CD4-positive, alpha-beta T cell treated with Interleukin-17A for 1 hour (primary cell): ENCODE measurements around the gene TDRD10.

ENCODE experiments used
- DNase-seq: peaks from one replicate; pipeline ENCODE4 v3.0.0-alpha.2; 2020

TDRD10 gene

DNA sequence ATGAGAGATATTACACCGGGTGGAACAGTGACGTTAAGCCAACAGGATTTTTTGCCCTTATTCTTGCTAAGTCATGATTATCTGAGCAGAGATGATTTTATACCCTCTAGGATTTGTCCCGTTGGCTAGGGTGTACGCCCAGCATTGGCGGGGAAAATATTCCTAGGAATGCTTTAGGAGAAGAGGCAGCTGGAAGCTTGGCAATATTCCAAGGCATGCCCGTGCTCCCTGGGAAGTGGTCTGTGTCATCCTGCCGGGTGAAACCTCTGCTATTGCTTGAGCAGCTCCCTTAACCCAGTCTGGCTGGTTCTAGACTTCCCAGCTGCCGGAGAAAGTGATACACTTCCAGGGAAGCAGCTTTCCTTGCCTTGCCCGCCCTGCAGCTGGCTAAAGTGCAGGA is 81.8 kb downstream of the TDRD10 start:
- no peak for DNase-seq

DNA sequence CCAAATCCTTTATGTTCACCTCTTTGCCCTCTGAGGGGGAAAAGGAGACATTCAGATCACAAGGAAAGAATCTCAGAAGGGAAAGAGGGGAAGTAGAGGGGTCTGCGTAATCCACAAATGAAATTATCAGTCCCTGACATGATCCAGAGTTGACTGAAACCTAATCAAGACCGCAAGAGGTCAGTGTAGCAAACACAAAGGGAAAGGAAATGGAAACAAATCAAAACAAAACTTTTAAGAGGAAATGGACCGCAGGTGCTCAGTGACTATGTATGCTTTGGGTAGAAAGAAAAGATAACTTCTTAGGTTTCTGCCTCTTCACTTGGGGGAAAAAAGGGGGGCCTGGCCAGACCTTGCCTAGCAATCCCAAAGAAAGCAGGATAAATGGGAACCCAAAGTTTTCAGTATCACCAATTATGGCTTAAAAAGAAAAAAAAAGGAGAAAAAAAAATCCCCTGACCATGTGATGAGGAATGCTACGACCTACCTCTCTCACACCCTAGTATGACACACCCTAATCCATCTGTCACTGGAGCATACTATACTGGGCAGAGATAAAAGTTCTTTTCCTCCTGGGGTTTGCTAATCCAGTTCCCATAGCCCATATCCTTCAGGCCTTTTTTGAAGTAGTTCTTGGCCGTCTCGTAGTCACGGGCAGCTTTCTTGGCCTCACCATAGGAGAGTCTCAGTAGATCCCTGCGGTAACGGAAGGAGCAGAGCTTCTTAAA is 82.4 kb downstream of the TDRD10 start:
- no peak for DNase-seq

DNA sequence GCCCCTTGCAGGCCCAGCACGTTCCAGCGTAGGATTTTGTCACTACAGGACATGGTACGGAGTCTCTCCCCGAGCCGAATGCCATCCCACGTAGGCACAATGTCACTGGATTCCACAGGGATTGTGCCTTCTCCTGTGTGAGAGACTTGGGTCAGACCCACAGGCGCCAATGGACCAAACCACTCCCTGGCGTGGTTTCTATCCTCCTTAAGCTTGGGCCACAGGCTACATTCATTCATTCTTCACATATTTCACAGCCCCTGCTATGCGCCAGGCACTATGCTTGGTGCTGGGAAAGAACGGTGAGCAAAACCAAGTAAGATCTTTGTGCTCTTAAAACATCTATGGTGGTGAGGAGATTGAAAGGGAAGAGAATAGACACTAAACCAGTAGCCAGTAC is 84.2 kb downstream of the TDRD10 start:
- no peak for DNase-seq

DNA sequence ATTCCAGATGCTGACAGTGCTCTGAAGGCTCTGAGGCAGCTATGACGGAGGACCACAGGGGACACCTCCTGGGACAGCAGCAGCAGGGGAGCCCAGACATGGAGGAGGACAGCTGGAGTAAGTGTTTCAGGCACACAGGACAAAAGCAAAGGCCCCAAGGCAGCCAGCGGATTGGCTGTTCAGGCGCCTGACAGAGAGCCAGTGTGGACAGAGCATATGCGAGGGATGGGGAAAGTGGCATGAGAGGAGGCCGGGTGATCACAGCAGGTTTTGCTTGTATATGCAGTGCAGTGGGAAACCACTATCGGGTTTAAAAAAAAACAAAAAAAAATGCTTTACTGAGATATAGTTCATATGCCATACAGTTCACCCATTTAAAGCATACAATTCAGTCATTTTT is 84.6 kb downstream of the TDRD10 start:
- DNase-seq = no peak

DNA sequence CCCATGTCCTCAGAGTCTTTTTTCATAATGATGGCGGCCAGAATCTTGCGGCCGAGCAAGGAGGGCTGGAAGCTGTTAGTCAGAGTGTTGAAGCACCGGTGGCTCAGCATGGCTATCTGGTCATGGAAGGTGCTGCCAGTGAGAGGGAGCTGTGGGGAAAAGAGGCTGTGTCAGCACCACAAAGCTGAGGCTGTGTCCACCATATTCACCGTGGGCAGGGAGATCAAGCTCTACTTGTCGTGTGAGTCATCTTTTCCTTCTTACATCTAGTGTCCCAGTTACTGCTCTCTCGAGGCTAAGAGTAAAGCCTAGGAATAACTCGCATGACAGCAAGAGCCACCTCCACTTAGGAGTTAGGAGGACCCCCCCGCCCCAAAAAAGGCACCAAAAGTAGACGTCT is 87.8 kb downstream of the TDRD10 start:
- no peak for DNase-seq

DNA sequence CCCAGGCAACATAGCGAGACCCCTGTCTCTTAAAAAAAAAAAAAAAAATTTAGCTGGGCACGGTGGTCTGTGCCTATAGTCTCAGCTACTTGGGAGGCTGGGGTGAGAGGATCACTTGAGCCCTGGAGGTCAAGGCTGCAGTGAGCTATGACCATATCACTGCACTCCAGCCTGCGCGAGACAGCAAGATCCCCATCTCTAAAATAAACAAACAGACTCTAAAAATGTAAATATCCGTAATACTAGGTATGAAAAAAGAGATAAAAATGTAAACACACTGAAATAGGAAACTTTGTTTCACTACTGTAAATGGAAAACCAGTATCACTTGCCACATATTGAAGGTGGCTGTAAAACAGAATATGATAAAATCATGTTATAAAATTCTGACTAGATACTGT is 88.7 kb downstream of the TDRD10 start:
- DNase-seq = no peak

DNA sequence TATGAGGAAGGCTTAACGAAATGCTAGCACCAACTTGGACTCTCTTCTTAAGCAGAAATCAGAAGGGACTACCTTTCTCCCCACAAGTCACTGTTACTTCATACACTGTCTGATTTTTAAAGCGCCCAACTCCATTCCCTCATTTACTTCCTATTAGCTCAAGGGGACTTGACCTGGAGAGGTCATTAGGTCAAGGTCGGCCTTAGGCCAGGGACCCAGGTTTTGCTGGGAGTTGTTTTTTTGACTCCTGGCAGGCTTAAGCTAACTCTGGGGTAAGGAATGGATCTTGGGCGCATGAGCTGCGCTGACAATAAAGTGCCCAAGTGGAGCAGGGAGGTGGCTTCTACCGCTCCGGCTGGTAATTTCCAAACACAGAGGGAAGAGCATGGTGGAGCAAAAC is 89.2 kb downstream of the TDRD10 start:
- DNase-seq = no peak

DNA sequence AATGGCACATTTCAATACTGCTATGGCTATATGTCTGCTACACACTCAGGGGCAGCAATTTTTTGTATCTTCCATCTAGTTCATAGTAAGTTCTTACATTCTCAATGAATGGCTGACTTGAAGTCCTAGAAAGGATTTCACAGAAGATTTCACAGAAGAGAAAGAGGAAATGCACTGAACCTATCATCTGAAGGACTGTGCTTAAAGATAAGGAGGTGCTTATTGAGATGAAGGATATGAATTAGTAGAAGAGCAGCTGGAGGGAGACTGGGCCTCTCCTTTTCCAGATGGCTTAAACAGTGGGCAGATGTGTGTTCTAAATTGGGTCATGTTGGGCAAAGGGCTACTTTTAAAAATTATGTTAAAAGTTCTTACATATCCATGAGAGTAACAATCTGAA is 91.4 kb downstream of the TDRD10 start:
- no peak for DNase-seq

DNA sequence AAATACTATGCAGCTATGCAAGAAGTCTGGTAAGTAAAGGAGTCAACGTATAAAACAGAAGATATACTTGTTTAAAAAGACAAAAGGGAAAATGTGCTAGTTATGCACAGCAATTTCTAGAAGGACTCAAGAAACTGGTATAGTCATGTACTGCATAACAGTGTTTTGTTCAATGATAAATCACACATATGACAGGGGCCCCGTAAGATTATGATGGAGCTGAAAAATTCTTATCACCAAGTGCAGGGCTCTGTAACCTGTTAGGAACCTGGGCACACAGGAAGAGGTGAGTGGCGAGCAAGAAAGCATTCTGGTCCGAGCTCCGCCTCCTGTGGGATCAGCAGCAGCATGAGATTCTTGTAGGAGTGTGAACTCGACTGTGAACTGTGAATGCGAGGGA is 92.8 kb downstream of the TDRD10 start:
- DNase-seq = no peak

DNA sequence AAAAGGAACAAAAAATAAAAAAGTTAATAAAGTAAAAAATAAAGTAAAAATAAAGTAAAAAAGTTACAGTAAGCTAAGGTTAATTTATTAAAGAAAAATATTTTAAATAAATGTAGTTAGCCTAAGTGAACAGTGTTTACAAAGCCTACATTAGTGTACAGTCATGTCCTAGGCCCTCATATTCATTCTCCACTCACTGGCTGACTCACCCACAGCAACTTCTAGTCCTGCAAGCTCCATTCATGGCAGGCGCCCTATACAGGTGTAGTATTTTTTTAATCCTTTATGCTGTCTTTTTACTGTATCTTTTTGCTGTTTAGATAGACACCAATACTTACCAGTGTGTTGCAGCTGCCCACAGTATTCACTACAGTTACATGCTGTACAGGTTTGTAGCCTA is 93.6 kb downstream of the TDRD10 start:
- no peak for DNase-seq
